ENCODE measurements around the gene TEX22.

TEX22 gene

DNA sequence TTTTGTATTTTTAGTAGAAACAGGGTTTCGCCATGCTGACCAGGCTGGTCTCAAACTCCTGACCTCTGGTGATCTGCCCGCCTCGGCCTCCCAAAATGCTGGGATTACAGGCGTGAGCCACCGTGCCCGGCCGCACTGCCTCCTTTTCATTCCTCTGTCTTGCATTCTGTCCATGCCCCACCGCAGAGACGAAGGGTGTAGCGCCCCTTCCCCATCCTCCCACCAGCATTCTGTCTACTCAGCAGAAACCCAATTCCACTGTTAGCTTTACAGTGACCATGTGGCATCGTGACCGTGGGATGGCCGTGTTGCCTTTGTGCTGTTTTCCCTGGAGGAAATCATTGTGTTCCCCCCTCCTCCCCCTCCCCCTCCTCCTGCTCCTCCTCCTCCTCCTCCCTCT is 10.3 kb downstream of the TEX22 start:
- no peak for ATAC-seq

DNA sequence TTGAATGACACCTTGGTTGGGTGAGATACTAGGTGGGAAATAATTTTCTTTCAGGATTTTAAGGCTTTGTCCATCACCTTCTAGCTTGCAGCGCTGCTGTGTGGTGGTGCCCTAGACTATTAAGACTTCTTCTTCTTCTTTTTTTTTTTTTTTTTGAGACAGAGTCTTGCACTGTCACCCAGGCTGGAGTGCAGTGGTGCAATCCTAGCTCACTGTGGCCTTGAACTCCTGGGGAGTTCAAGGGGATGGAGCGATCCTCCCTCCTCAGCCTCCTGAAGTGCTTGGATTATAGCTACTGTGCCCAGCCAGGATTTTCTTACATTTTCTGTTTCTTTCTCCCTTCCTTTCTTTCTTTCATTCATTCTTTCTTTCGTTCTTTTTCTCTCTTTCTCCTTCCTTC is 11.0 kb downstream of the TEX22 start:
- ATAC-seq = no peak

DNA sequence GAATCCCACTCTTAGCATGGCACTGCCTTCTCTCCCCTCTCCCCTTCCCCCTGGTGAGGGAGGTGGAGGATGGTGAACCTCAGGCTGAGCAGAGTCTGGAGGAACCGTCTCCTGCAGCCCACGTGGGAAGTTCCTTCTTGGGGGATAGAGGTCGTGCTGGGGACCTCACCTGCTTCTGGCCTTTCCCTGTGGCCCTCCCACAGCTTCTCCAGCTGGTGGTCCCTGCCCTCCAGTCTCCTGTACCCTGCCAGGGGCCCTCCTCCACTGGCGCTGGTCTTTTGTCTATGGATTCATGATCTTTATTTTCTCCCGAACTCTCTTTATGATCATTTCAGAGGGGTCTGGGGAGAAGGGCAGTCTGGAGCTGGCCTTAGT is 12.3 kb downstream of the TEX22 start:
- ATAC-seq = no peak

DNA sequence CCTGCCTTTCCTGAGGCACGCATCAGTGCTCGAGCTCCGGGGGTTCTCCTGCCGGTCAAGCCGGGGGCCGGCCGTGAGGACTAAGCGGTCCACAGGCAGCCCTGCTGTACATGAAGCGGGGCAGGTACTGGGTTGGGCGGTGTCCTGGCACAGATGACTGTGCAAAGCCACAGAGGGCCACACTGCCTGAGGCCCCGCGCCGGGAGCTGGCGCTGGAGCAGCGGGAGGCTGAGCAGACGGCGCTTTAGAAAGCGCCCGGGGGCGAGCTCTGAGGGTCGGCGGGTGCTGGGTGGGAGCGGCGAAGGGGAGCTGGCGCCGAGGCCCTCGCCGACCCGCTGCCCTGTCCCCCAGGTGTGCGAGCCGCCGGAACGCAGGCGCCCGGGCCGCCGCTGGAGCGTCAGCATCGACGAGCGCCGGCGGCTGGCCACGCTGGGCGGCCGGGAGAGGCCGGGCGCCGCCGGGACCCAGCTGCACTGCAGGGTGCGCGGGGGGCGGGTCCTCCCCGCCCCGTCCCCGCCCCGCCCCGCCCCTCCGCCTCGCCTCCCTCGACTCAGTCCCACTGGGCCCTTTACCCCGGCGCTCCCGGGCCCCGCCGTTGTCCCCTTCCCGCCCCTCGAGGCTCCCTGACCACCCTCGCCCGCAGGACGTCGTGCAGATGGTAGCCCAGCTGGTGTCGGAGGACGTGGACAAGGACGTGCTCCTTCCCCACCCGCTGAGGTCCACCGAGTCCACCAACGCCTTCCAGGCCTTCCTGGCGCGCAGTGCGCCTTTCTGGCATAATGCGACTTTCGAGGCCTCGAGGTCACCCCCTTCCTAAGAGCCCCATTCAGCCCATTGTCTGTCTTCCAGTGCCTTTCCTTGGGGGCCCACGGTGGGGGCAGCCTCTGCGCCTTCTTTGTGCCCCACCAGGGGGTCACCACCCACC is 12.9 kb downstream of the TEX22 start:
- ATAC-seq = peak; percentile 31 to 46

DNA sequence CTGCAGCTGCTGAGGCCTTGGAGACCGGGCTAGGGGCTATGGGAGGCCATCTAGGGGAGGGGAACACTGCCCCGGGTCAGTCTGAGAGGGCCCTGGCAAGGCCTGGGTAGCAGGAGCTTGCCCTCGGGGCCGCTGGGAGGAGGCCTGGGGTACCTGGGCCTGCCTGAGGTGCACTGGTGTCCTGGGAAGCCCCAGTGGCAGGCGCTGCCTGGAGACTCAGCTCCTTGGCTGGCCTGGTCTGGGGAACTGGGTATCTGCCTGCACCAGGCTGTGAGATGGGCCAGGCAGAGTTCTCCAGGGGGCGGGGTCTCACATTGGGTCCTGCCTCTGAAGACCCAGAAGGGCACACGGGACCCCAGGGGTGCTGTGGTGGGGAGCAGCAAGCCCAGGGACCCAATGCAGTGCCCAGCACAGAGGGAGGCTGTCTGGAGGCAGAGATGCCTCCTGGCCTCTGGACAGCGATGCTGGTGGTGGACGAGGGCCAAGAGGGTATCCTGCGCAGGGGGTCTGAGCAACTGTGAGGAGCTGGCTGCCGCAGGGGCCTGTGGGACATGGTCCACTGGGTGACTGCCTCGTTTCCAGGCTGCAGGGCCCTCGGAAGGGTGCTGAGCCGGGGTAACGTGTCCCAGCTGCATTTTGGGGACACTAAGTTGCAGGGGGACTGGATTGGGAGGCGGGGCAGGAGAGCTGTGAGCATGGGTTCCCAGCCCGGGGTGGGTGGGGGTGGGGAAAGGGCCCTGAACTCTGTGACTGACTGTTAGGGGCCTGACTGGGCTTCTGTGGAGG is 13.8 kb downstream of the TEX22 start:
- ATAC-seq = no peak

DNA sequence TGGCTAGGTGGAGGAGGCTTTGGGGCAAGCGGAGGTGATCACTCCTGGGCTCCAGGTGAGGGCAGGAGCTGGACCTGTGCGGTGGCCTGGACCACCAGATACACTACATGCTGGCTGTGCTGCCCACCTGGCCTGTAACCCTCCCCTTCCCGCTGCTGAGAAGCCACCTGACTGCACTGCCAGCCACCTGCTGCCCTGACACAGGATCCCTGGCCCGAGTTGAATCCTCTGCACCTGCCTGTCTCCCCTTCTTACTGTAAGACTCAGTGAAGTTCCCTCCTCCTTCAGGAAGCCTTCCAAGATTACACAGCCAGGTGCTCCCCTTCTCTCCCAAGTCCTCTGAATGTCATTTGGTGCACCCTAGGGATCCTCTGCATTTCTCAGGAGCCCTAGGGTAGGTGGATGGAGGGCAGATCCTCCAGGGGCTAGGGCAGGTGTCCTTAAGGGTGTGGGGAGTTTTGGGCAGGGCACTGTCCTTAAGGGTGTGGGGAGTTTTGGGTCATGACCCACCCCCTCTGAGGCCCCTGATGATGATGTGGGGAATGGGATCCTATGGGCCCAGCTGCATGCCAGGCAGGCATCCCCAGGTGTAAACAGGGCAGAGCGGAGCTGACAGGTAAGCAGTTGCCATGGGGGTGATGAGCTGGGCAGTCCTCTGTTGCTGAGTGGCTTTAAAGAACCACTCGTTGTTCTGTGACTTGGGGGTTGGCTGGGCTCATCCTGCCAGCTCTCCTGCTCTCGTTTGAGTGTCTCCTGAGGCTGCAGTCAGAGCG is 14.6 kb downstream of the TEX22 start:
- no peak for ATAC-seq

DNA sequence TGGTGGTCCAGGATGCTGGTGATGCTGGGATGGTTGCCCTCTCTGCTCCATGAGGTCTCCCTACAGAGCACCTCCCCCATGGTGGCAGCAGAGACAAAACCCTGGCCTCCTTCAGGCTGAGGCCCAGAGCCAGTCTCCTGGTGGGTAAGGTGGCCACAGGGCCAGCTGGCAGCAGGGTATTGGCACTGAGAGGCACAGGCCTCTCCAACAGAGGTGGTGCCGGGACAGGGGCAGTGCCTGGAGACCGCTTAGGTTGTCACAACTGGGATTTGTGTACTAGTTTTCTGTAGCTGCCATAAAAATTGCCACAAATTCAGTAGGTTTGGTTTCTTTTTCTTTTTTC is 15.2 kb downstream of the TEX22 start:
- ATAC-seq = no peak

DNA sequence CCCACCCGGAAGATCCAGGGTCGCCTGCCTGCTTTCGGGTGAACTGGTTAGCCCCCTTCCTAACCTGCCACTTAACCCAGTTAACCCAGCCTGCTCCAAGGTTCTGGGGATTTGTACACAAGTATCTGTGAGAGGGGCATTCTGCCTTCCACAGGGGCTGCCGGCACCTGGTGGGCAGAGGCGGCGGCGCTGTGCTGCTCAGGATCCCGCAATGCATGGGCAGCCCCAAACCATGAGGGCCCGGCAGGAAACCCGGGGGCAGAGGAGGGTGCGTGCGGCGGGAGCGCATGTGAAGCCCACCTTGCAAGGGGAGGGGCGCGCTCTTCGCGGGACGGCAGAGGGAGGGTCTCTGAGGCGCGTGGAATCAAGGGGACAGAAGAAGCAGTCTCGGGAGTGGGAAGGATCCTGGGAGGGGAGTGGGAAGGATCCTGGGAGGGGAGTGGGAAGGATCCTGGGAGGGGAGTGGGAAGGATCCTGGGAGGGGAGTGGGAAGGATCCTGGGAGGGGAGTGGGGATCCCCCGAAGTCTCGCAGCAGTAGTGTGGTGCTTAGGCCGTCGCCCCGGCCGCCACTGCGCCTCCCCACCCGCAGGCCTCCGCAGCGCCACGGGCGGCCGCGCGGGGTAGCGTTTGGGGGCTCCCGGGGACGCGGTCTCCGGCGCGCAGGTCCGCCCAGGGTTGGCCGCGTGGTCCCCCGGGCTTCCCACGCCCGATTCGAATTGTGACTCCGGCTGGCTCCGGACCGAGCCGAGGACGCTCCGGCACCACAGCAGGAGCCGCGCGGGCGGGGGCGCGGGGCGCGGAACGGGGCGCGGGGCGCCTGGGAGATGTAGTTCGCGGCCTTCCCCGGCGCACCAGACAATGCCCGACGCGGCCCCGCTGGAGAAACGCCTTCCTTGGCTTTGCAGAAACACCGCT is 16.4 kb downstream of the TEX22 start:
- ATAC-seq = peak; percentile 81 to 86

DNA sequence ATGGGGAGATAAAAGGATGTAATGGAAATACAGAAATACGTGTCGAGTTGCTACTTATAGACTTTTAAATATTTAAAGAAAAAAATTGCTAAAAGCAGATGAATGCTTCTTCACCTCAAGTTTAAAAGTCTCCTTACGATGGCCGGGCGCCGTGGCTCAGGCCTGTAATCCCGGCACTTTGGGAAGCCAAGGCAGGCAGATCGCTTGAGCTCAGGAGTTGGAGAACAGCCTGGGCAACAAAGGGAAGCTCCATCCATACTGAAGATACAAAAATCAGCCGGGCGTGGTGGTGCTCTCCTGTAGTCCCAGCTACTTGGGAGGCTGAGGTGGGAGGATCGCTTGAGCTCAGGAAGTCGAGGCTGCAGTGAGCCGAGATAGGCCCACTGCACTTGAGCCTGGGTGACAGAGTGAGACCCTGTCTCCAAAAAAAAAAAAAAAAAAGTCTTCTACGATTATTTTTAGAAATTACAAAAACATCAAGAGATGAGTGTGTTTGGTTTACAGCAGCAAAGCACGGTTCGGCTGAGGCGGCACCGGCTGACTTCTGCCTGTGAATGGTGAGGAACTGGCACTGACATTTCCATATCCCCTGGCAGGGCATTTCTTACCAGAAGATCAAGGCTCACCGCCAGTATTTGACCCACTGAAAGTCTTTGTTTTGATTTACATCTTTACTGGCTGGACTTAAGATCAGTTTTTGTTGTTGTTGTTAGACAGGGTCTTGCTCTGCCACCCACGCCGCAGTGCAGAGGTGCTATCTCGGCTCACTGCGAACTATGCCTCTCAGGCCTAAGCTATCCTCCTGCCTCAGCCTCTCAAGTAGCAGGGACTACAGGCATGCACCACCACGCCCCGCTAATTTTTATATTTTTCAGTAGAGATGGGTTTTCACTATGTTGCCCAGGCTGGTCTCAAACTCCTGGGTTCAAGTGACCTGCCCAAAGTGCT is 17.4 kb downstream of the TEX22 start:
- ATAC-seq = no peak

DNA sequence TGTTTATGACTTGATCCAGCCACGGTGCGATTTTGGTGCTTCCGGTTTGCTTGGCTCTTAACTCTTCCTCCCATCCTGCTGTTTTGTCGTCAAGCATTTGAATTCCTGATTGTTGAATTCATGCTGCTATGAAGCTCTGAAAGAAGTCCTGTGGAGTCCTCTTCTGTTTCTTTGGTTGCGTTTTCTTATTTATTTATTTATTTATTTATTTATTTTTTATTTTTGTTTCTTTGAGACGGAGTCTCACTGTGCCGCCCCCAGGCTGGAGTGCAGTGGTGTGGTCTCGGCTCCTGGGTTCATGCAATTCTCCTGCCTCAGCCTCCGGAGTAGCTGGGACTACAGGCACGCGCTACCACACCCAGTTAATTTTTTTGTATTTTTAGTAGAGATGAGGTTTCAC is 18.3 kb downstream of the TEX22 start:
- no peak for ATAC-seq

DNA sequence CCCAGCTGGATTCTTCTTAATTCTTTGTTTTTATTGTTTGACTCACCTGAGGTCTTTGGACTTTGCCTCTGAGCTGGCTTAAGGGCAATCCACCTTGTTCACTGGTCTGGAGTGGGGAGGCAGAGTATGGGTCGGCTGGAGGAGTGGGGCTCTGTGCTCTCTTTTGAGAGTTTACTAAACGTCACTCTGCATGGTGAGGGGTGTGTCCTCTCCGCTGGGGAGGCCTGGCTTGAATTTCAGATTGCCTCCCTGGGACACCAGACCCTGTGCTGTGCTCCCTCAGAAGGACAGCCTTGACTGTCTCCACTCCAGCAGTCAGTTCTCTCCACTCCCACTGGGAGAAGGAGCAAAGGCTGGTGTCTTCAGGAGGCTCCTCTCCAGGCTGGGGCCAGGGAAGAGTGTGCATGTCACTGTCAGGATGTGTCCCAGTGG is 19.4 kb downstream of the TEX22 start:
- no peak for ATAC-seq

DNA sequence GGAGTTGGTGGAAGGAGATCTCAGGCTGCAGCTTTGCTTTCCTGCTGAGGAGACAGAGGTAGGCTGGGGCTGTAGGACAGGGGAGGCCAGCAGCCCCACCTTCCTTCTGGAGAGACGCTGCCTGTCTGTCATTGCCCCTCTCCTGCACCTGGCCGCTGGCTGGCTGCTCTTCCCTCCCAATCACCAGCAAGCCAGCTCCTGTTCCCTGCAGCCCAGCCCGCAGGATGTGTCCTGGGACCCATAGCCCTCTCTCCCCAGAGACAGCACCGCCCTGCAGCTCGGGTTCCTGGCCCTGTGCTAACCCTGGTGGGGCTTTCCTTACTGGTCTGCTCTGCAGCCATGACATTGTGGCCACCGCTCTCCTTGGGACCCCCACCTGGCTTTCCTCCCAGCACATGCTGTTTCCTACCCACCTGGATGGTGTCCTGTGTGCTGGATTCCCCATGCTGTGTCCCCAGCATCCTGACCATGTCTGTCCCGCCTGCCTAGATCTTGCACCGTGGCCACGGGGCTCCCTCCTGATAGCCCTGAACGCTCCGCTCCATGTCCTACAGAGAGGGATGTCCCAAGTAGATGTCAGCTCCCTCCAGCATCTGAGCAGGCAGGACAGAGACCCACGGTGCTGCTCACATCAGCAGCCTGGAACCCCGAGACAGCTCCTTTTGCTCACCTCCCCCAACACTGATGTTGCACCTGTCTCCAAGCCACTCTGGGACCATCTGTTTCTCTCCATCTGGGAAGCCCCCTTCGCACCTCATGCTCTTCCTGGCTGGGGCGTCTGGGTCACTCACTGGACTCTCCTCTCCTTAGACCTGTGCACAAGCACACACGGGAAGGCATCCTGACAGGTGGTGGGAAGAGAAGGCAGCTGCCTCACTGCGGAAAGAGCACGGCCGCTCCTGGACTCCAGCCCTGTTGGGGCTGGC is 20.2 kb downstream of the TEX22 start:
- no peak for ATAC-seq

DNA sequence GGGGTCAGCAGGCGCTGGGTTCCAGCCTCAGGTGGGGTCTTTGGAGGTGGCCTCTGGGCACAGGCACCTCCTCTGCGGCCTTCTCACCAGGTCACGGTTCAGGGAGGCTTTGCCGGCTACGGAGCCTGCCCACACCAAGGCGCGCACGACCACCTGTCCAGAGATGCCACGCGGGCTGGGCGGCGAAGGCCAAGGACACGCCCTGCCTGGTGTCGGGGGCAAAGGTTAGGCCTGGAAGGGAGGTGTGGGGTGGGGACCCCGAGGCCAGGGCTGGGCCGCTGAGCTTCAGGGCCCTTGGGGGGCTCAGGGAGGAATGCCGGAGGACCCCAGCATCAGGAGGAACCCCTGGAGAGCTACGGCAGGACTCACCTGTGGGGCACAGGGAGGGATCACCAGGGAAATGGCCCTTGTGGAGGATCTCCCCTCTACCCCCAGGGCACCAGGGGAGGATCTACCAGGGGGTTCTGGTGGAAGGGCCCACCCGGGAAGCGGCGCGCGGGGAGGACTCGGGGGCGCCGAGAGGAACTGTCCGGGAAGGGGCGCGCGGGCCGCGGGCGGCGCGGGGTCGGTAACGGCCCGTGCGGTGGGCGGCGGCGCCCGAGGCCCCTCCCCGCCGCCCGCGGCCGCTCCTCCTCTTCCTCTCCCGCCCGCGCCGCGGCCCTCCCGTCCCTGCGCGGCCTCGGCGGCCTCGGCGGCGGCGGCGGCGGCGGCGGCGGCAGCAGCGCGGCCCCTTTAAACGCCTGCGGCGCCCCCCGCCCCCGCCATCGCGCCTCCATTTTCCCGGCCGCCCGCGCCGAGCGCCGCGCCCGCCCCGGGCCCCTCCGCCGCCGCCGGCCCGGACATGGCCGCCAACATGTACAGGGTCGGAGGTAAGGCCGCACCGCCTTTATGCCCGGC is 21.1 kb downstream of the TEX22 start, which contains the start of gene MTA1:
Gene MTA1 (plus strand): TSS at position 633 of the 897 bp plus-strand sequence. CDS start 209 bp downstream, at position 842.
- ATAC-seq = peak; percentile 58 to 60

DNA sequence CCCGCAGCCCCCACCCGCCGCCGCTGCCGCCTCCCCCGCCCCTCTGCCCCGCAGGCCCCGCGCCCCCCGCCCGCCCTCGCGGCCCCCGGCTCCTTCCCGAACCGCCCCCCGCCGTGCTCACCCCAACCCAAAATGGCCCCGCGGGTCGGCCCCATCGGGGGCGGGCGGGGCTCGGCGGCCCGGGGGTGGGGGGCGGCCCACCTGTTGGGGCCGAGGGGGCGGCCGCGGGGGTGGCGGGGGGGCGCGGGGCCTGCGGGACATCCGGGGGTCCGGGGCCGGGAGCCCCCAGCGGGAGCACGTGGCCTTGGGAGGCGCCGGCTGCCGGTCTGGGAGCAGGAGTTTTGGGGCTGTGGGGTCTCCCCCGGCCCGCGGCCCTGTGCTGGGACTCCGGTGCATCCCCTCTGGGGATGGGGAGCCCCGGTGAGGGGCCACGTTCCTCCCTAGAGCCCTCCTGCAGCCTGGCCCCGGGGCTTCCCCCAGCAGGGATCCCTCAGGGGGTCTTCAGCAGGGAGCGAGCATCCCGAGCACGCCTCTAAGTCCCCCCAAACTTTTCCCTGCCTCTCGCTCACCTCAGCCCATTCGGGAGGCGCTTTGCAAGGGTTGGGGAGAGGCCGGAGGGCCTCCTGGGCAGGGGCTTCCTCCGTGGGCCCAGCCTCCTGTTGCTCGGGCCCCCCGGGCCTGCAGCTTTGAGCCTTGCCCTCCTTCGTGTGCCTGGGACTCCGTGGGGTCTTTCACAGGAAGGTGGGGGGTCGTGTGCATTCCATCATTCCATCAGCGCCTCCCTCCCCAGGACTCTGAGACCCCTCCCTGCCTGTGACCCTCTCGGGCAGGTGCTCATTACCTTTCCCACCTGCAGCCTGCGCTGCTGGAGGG is 22.0 kb downstream of the TEX22 start:
- peak; percentile 18 for ATAC-seq

DNA sequence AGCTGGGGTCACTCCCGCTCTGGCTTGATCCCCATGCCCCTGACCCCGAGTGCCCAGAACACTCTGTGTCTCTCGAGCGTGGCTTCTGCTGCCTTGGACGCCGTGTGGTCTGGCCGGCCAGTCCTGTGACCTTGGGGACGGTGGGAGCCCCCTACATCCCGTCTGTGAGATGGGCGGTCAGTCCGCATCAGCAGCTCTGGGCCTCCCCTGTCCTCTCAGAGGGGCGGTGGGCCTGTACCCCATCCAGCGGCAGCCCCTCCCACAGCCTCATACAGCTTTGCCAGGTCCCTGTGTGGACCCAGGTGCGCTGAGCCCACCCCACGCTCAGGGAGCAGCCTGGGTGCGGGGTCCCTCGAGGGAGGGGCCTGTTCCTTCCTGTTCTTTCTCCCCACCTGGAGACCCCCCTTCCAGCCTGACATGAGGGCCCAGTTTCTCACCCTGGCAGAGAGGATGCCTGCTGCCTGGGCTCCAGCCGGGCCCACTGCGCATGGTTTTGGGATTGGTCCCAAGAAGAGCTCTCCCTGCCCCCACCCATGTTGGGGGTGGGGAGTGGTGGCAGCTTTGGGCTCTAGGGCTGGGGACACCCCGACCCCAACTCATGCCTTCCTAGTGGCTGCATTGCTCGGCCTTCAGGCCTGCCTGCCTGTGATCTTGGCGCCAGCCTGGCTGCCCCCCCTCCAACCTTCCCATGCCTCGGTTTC is 22.8 kb downstream of the TEX22 start:
- ATAC-seq = no peak

DNA sequence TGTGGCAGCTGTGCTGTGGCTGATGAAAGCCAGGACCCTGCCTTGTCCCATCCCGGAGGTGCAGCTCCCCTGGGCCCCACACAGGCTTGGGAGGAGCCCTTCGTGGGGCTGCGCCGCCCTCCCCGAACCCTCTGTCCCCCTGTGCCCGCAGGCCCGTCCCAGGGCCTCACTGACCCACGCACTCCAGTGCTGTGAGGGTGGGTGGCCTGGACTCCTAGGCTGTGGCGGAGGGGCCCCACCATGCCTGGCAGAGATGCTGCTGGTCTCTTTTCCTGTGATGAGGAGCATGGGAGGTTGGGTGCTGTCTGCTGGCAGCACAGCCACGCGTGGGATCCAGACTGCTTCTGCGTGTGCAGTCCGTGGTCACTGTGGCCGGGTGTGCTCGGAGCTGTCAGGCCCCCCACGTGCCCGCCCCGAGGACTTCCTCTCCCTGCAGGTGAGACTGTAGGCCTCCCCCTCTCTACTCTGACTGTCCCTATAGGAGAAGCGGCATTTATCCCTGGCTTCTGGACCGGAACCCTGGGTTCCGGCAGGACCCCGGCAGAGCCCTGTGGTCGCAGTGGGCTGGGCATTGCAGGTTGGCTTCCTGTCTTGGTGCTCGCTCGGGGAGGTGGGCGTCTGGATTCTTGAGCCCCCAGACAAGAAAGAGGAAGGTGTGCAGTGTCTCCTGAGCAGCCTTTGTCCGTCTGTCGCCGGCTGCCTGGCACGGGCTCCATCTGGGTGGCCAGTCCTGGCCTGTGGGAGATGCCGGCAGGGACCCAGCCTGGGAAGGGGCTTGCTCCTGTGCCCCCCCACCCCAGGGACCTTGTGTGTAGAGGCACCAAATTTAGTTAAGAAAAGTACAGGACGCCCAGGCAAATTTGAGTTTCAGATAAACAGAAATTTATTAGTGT is 23.6 kb downstream of the TEX22 start:
- no peak for ATAC-seq

Data from activated CD4-positive, CD25-positive, alpha-beta regulatory T cell treated with anti-CD3 and anti-CD28 coated beads, Interleukin-2, amount 50 U/mL, for 24 hours (primary cell).